HG03045 (cell line): ENCODE data around the gene LRRC27.

Source experiments
- ATAC-seq: cut with Tn5 transposase; IDR thresholded peaks from one replicate; pipeline ENCODE4 v1.9.1; 2021; ENCODE audit warnings: mild to moderate bottlenecking, moderate library complexity; ENCODE audit not compliant: unreplicated experiment

Gene LRRC27

DNA sequence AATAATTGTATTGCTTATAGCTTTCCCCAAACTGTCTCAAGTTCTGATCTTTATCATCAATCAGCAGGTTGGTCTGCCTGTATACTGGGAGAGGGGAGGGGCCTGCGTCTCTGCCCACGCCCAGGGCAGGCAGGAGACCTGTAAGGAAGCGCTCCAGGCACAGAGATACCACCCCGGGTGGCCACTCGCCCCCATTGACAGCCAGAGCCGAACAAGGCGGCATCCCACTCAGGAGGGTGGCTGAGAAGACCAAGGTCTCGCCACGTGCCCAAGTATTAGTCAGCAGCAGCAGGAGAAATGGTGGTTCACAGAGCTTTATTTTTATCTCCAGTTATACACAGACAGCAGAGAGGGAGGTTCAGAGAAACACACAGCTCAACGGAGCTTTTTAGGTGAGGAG is 31.4 kb upstream of the LRRC27 start:
- ATAC-seq, result no peak

GRCh38 chr10:132301371-132302330 is 30.3 kb upstream of the LRRC27 start:
- no peak for ATAC-seq

- ATAC-seq, result no peak
Observed at GRCh38 chr10:132302421-132303310, 29.3 kb upstream of the LRRC27 start.

- ATAC-seq, result no peak
Observed at GRCh38 chr10:132303361-132304115, 28.5 kb upstream of the LRRC27 start.

- ATAC-seq, result no peak
Observed at GRCh38 chr10:132304756-132305509, 27.1 kb upstream of the LRRC27 start.

DNA sequence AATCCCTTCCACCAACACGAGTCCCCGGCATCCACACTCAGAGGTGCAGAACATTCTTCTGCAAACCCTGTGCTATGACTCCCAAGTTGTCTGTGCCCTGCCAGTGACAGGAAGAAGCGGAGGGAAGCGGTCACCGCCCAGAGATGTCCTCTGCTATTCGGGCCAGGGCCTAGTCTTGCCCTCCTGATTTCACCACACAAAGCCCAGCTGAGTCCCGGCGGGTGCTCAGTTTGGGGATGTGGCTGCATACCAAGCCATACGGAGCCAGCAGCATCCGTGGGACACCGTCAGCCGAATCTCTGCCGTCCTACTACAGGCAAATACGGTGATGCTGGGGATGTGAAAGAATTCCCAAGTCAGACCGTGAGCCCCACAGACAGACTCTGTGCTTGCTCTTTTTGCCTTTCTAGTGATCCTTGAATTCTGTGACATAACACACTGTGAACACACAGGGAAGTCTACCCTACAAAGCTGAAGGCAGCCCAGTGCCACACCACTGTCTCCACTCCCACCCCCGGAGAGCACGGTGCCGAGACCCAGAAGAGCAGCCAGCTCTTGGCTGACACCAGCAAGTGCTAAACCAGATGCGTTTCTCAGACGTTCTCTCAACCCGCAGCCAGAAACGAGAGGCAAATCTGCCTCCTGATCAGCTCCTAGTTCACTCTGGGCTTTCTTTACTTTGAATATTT is 26.2 kb upstream of the LRRC27 start:
- no peak for ATAC-seq

DNA sequence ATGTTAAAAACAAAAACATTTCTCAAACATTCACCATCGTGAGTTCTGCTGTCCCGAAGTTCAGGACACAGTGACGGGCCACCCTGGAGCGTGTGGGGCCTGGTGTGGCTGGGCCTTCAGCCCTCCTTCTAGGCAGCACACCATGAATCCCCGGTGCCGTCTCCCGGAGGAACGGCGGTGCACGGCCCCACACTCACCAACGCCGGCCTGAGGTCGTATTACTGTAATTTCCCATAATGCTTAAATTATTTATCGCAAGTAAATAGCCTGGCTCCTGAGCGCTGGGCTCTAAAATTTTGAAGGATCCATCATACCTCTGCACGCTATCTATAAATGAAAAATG is 25.7 kb upstream of the LRRC27 start:
- ATAC-seq, result no peak

DNA sequence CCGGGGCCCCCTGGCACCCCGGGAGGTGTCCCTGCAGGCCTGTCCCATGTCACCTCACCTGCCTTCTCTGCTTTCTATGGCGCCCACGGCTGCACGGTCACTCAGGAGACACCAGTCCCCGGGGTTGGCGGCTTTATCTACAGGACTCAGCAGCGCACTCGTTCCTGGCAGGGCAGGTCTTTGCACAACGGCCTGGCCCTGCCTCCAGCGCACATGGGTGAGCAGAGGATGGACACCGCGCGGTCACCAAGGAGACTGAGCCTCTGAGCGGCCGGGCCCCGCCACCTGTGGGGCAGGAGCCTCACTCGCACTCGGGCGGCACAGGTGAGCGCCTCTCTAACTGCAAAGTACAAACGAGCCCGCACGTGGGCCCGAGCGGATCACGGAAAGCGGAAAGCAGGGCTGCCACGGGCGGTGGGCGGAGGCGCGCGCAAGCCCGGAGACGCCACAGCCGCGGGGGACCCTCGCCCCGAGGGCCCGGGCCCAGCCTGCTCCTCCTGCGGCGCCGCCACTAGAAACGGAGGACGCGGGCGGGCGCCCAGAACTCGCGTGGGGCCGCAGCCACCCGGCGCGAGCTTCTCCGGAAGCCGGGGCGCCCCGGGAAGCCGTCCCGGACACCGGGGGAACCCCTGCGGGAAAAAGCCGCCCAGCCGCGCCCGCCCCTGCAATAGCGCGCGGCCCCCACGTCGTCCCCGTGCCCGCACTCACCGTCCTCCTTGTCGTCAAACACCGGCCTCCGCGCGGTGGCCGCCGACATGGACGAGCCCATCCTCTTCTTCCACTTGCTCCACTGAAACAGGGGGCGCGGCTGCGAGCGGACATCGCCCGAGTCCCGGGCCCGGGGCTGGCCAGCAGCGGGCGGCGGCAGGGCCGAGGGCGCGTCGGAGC is 24.9 kb upstream of the LRRC27 start:
- ATAC-seq, result no peak

DNA sequence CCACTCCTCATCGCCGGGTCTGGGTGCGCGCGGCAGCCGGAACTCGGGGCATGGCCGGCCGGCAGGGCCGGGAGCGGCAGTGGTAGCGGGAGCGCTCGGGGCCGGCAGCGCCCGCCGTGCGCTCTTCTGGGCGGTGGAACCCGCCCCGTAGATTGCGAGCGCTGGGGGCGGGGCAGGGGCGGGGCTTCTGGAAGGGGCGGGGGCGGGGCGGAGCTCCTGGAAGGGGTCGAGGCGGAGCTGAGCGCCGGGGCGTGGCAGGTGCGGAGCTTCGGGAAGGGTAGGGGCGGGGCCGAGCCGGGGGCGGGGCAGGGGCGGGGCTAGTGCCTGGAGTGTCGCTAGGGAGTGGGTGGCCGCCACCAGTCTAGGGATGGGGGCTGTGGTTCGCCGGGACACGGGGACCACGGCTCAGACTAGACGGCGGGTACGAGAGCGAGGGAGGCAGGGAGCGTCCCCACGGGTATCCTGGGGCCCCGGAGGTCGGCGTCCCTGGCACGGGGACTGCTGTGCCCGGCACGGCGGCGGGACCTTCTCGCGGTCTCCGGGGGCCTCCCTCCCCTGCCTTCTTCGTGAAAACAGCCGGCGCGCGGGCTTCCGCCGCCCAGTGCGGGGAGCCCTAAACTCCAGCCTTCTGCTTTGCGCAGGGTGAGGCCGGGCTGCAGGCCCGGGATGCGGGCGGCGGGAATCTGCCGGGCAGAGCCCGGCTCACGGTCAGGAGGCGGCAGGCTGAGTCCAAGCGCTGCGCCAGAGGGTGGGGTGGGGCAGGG is 24.0 kb upstream of the LRRC27 start, which contains the start of gene STK32C:
STK32C (minus strand) TSS at position 128 of the 764 bp plus-strand sequence; CDS start at position 11, 117 bp downstream.
- peak; percentile 71 for ATAC-seq

DNA sequence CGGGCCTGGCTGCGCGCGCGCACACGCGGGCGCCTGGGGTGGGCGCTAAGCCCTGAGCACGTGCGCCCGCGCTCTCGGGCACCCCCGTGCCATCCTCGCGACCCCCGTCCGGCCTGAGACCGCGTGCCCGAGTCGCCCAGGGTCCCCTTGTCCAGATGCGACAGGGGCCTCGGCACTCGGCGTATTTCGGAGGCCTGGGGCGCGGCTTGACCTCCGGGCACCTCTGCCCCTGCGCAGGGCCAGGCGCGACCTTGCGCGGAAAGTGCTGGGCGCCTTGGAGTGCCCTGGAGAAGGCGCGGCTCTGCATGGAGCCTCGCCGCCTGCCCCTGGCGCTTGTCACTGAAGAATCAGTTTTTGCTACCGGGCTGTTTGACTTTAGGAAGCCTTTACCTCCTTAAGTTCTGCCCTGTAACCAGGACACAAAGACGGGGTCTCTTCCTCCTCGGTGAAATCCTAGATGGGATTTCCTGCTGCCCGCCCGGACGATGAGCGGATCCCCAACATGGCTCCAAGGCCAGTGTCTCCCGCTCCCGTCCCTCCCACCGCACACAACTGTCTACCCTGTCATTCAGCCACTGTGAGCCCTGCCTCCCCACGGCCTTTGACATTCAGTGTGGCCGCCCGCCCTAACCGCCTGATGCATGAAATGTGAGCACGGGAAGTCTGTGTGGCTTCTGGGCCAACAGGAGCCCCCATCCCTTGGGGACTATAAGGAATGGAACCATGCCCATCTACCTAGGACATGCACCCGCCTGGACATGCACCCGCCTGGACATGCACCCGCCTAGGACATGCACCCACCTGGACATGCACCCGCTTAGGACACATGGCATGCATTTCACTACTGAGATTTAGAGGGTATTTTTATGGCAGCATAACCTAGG is 23.2 kb upstream of the LRRC27 start:
- peak; percentile 0 for ATAC-seq

- ATAC-seq, result no peak
Observed at GRCh38 chr10:132309471-132309865, 22.5 kb upstream of the LRRC27 start.

DNA sequence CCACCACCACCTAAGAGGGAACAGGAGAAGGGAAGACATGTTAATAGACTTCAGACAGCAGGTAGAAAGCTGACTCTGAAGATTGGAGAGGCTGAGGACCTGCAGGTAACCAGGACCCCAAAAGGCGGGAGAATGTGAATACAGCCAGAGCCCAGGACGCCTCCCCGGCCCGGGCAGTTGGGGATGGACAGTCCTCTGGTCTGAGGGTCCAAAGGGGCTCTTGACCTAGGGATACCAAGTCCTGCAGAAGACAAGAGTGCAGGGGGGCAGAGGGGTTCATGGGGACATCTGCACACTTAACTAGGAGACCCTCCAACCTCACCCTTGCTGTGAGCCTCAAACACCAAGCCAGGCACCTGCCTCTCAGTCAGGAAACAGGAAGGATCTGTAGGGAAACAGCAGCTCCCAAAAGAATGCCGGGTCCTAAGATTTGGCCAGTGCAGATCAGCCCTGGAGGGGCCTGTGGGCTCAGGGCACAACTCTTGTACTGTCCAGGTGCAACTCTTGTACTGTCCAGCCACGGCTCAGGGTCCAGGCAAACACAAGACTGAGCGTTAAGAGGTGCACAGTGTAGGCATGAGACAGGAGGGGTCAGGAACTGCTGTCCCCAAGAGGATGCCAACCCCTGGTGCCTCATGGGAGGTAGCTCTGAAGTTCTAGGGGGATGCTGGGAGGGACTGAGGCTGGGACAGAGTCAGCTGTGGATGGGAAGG is 22.0 kb upstream of the LRRC27 start:
- ATAC-seq, result no peak

DNA sequence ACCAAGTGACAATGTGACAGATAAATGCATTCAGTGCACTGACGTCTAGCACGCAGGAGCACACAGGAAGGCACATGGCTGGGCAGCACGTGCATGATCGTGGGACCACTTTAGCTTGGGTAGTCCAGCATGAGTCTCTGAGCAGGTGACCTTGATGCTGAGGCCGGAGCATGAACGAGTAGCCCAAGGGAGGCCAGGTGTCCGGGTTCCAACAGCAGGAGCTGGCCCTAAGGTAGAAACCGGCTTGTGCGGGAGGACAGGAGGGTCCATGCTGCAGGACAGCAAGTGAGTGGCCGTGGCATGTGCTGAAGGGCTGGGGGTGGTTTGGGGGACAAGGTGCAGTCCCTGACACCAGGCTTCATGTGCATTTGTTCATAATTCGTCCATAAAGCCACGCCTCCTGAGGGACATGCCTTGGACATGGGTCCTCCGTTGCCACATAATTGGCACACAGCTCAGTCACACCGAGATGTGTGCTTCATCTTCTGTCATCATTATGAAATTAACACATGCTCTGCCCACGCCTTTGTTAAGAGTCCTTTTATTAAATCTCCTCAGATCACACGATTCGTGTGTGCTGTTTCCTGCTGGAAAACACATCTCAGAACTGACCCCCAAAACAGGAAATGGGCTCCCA is 21.2 kb upstream of the LRRC27 start:
- no peak for ATAC-seq

GRCh38 chr10:132311338-132311939 is 20.6 kb upstream of the LRRC27 start:
- ATAC-seq, result no peak

DNA sequence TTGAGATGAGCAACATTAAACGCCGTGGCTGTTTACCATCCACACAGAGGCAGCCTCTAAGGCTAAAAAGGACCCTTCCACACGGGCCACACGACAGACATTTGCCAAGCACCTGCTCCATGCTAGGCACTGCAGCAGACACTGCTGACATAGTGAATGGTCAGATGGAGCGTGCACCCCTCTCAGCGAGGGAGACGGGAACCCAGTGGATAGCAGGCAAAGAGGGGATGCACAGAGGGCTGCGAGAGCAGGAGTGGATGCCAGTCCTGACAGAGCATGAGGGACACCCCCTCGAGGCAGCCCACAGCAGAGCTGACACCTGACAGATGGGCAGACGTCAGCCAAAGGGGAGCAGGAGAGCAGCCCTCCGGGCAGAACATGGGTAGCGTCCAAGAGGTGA is 18.7 kb upstream of the LRRC27 start:
- no peak for ATAC-seq
